ENCODE measurements around the gene CHD6. TPM values are rescaled to one million over a fixed set of nuclear protein-coding genes. Genes with fewer than 3 reads are reported as not detected.

Gene CHD6
- total RNA-seq, 1 experiment from 2014 or later = 27.2 TPM

DNA sequence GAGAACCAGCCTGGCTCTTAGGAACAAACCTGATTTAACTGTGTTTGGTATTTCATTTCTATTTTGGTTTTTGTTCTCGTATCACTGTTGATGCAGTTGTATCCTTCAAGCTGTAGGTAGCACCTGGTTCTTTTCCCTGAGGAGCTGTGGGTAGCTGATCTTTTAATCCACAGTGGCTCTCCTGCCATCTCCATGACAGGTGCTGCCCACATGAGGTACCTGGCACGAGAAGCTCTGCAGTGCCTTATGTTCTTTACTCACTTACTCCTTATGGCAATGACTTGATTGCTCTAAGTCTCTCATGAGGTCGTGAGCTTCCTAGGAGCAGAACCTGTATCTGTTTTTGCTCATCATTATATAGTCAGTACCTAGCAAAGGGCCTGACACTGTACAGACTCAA is 177.3 kb downstream of the CHD6 start:
- TF ChIP-seq, protein P1, sequence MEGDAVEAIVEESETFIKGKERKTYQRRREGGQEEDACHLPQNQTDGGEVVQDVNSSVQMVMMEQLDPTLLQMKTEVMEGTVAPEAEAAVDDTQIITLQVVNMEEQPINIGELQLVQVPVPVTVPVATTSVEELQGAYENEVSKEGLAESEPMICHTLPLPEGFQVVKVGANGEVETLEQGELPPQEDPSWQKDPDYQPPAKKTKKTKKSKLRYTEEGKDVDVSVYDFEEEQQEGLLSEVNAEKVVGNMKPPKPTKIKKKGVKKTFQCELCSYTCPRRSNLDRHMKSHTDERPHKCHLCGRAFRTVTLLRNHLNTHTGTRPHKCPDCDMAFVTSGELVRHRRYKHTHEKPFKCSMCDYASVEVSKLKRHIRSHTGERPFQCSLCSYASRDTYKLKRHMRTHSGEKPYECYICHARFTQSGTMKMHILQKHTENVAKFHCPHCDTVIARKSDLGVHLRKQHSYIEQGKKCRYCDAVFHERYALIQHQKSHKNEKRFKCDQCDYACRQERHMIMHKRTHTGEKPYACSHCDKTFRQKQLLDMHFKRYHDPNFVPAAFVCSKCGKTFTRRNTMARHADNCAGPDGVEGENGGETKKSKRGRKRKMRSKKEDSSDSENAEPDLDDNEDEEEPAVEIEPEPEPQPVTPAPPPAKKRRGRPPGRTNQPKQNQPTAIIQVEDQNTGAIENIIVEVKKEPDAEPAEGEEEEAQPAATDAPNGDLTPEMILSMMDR (IDR thresholded peaks at IDR 0.05; ENCODE audit: unreplicated experiment) = no peak
- peaks cover 22% of the 10 kb centered on the region for H3K36me3 Mint-ChIP-seq (ENCODE audit: insufficient read depth, unreplicated experiment)
- H3K27me3 Mint-ChIP-seq (ENCODE audit: insufficient read depth, unreplicated experiment) = no peaks in the 10 kb centered on the region
- no peak overlapping the region for H3K4me3 Mint-ChIP-seq (ENCODE audit: unreplicated experiment)
- no peaks in the 10 kb centered on the region for H3K4me1 Mint-ChIP-seq (ENCODE audit: insufficient read depth, unreplicated experiment)
- no peak for DNase-seq (ENCODE audit: unreplicated experiment)
- CTCF ChIA-PET = no interaction called here
- POLR2A ChIA-PET = interaction anchor here (0.5 to 1.4 kb wide), 3 partner anchors 8 to 98 kb away, joined by 3 to 5 read pairs (median 4); no protein-coding TSS in a partner anchor
- no peak overlapping the region for H3K27ac Mint-ChIP-seq (ENCODE audit: low read depth, unreplicated experiment)
- no peaks in the 10 kb centered on the region for H3K9me3 Mint-ChIP-seq (ENCODE audit: unreplicated experiment)
- BruUV-seq (replicated peaks) = no TSS peak
- intact Hi-C loops (cut with micrococcal nuclease) = no loop called here

DNA sequence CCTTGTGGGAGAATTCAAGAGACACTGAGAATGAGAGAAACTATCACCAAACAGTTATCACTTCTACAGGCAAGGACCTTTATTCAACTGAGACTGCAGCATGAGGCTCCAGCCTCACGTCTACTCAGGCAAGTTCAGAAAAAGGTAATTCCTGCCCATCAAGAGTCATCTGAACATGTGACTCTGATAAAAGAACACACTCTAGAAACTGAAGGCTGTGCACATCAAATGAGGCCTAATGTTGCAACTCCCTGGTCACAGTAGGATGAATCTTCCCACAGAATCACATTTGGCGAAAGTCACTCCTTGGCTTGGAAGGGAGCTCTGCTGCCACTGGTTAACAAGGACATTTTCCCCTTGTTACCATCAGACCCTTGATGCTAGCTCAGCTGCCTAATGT is 180.3 kb downstream of the CHD6 start:
- no peaks in the 10 kb centered on the region for H3K4me1 Mint-ChIP-seq (ENCODE audit: insufficient read depth, unreplicated experiment)
- H3K27me3 Mint-ChIP-seq (ENCODE audit: insufficient read depth, unreplicated experiment) = no peaks in the 10 kb centered on the region
- no TSS peak for BruUV-seq (replicated peaks)
- peaks cover 11% of the 10 kb centered on the region for H3K9me3 Mint-ChIP-seq (ENCODE audit: unreplicated experiment)
- DNase-seq (ENCODE audit: unreplicated experiment) = no peak
- TF ChIP-seq, protein P1 (IDR thresholded peaks at IDR 0.05; ENCODE audit: unreplicated experiment) = no peak
- intact Hi-C loops (cut with micrococcal nuclease) = no loop called here
- ChIA-PET CTCF (interaction anchor here (1.2 kb wide), 1 partner anchor 27 kb away, joined by 4 read pairs; no protein-coding TSS in a partner anchor), POLR2A (no interaction called here)
- no peak overlapping the region for H3K4me3 Mint-ChIP-seq (ENCODE audit: unreplicated experiment)
- H3K36me3 Mint-ChIP-seq (ENCODE audit: insufficient read depth, unreplicated experiment) = peaks cover 22% of the 10 kb centered on the region
- H3K27ac Mint-ChIP-seq (ENCODE audit: low read depth, unreplicated experiment) = no peak overlapping the region

DNA sequence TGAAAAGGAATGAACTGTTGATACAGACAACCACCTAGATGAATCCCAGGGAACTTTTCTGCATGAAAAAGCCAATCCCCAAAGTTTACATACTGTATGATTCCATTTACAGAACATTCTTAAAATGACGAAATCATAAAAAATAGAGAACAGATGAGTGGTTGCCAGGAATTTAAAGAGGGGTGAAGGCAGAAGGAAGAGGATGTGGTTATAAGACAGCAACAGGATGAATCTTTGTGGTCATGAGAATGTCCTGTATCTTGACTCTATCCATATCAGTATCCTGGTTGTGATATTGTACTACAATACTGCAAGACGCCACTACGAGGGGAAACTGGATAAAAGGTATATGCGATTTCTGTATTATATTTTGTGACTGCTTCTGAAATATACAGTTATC is 181.5 kb downstream of the CHD6 start:
- Mint-ChIP-seq H3K27me3 (ENCODE audit: insufficient read depth, unreplicated experiment) (no peaks in the 10 kb centered on the region), H3K4me3 (ENCODE audit: unreplicated experiment) (no peak overlapping the region), H3K27ac (ENCODE audit: low read depth, unreplicated experiment) (no peak overlapping the region), H3K36me3 (ENCODE audit: insufficient read depth, unreplicated experiment) (peaks cover 26% of the 10 kb centered on the region), H3K9me3 (ENCODE audit: unreplicated experiment) (peaks cover 11% of the 10 kb centered on the region), H3K4me1 (ENCODE audit: insufficient read depth, unreplicated experiment) (no peaks in the 10 kb centered on the region)
- POLR2A ChIA-PET = no interaction called here
- CTCF ChIA-PET = no interaction called here
- intact Hi-C loops (cut with micrococcal nuclease) = no loop called here
- DNase-seq (ENCODE audit: unreplicated experiment) = no peak
- BruUV-seq (replicated peaks) = no TSS peak
- TF ChIP-seq, protein P1 (IDR thresholded peaks at IDR 0.05; ENCODE audit: unreplicated experiment) = no peak

DNA sequence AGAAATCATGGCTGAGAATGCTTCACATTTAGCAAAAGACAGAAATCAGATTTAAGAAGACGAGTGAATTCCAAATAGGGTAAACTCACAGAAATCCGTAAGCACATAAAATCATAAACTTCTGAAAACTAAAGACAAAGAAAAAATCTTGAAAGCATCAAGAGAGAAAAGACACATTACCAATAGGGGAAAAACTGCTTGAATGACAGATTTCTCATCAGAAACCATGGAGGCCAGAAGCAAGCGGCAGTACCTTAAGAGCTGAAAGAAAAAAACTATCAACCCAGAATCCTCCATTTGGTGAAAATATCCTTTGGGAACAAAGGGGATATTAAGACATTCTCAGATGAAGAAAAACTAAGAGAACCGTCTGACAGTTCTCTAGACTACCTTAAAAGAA is 185.0 kb downstream of the CHD6 start:
- no TSS peak for BruUV-seq (replicated peaks)
- H3K27ac Mint-ChIP-seq (ENCODE audit: low read depth, unreplicated experiment) = no peak overlapping the region
- no peaks in the 10 kb centered on the region for H3K27me3 Mint-ChIP-seq (ENCODE audit: insufficient read depth, unreplicated experiment)
- TF ChIP-seq, protein P1 (IDR thresholded peaks at IDR 0.05; ENCODE audit: unreplicated experiment) = no peak
- CTCF ChIA-PET = interaction anchor here (0.6 to 1.4 kb wide), 2 partner anchors 22 to 38 kb away, joined by 3 to 4 read pairs; no protein-coding TSS in a partner anchor
- peaks cover 27% of the 10 kb centered on the region for H3K36me3 Mint-ChIP-seq (ENCODE audit: insufficient read depth, unreplicated experiment)
- peaks cover 5% of the 10 kb centered on the region for H3K4me1 Mint-ChIP-seq (ENCODE audit: insufficient read depth, unreplicated experiment)
- peaks cover 11% of the 10 kb centered on the region for H3K9me3 Mint-ChIP-seq (ENCODE audit: unreplicated experiment)
- no peak for DNase-seq (ENCODE audit: unreplicated experiment)
- intact Hi-C loops (cut with micrococcal nuclease) = no loop called here
- POLR2A ChIA-PET = interaction anchor here (0.7 kb wide), 1 partner anchor 58 kb away, joined by 3 read pairs; no protein-coding TSS in a partner anchor
- H3K4me3 Mint-ChIP-seq (ENCODE audit: unreplicated experiment) = no peak overlapping the region

Data from MCF 10A (cell line).